WI38 (cell line): ENCODE measurements around the gene OTOG.

Source experiments
- H3K4me3 ChIP-seq: 2 replicates; pipeline ENCODE4 v1.5.1; 2011; ENCODE audit warnings: low read depth, mild to moderate bottlenecking, control low read depth, low read length
- CTCF ChIP-seq: IDR thresholded peaks from 2 replicates; pipeline ENCODE4 v1.5.1; 2012; ENCODE audit warnings: low read depth, mild to moderate bottlenecking, control low read depth, low read length

Gene OTOG

GRCh38 chr11:17646451-17647145 lies 99.5 kb downstream of the OTOG start:
- no peak for TF ChIP-seq CTCF
- no peak overlapping the region for H3K4me3 ChIP-seq

GRCh38 chr11:17648528-17648927 lies 101.5 kb downstream of the OTOG start:
- H3K4me3 ChIP-seq = no peak overlapping the region
- no peak for TF ChIP-seq CTCF

GRCh38 chr11:17649261-17649660 lies 102.2 kb downstream of the OTOG start:
- TF ChIP-seq CTCF = no peak
- no peak overlapping the region for H3K4me3 ChIP-seq

- no peak for TF ChIP-seq CTCF
- H3K4me3 ChIP-seq = no peak overlapping the region
Measured at GRCh38 chr11:17649696-17650095, 102.6 kb downstream of the OTOG start.

- no peak overlapping the region for H3K4me3 ChIP-seq
- TF ChIP-seq CTCF = no peak
Measured at GRCh38 chr11:17650127-17650911, 103.3 kb downstream of the OTOG start.

GRCh38 chr11:17651061-17651460 lies 104.0 kb downstream of the OTOG start:
- H3K4me3 ChIP-seq = no peak overlapping the region
- no peak for TF ChIP-seq CTCF

- H3K4me3 ChIP-seq = no peak overlapping the region
- no peak for TF ChIP-seq CTCF
Measured at GRCh38 chr11:17651681-17652080, 104.6 kb downstream of the OTOG start.
